Ishikawa (cell line): ENCODE measurements around the gene CARTPT.

Experiments
- CEBPB ChIP-seq: IDR thresholded peaks from 2 replicates; pipeline ENCODE4 v1.6.1; 2012
- CREB1 ChIP-seq: IDR thresholded peaks from 2 replicates; pipeline ENCODE4 v1.6.1; 2012; ENCODE audit warnings: low read depth
- EGR1 ChIP-seq: IDR thresholded peaks from 2 replicates; pipeline ENCODE4 v1.6.1; 2012
- EP300 ChIP-seq: IDR thresholded peaks from 2 replicates; pipeline ENCODE4 v1.6.1; 2012; ENCODE audit warnings: borderline replicate concordance
- FOXM1 ChIP-seq: IDR thresholded peaks from 2 replicates; pipeline ENCODE4 v1.6.1; 2012; ENCODE audit warnings: low read depth, borderline replicate concordance
- NFIC ChIP-seq: IDR thresholded peaks from 2 replicates; pipeline ENCODE4 v1.6.1; 2012
- RAD21 ChIP-seq: IDR thresholded peaks from 2 replicates; pipeline ENCODE4 v1.6.1; 2012; ENCODE audit warnings: low read depth
- TAF1 ChIP-seq: IDR thresholded peaks from 2 replicates; pipeline ENCODE4 v1.6.1; 2012; ENCODE audit warnings: low read depth, mild to moderate bottlenecking
- TCF12 ChIP-seq: IDR thresholded peaks from 2 replicates; pipeline ENCODE4 v1.6.1; 2012; ENCODE audit warnings: low read depth
- TEAD4 ChIP-seq: IDR thresholded peaks from 2 replicates; pipeline ENCODE4 v1.6.1; 2012
- YY1 ChIP-seq: IDR thresholded peaks from 2 replicates; pipeline ENCODE4 v1.6.1; 2012; ENCODE audit warnings: low read depth
- ZBTB7A ChIP-seq: IDR thresholded peaks from 2 replicates; pipeline ENCODE4 v1.6.1; 2012; ENCODE audit warnings: low read depth
- TF ChIP-seq, protein P1 (sequence below): IDR thresholded peaks from 2 replicates; pipeline ENCODE4 v1.6.1; 2012
- TF ChIP-seq, protein P2 (sequence below): IDR thresholded peaks from 2 replicates; pipeline ENCODE4 v1.6.1; 2012
- TF ChIP-seq, protein P3 (sequence below): IDR thresholded peaks from 2 replicates; pipeline ENCODE4 v1.6.1; 2012; ENCODE audit warnings: low read depth, mild to moderate bottlenecking

Gene CARTPT

DNA sequence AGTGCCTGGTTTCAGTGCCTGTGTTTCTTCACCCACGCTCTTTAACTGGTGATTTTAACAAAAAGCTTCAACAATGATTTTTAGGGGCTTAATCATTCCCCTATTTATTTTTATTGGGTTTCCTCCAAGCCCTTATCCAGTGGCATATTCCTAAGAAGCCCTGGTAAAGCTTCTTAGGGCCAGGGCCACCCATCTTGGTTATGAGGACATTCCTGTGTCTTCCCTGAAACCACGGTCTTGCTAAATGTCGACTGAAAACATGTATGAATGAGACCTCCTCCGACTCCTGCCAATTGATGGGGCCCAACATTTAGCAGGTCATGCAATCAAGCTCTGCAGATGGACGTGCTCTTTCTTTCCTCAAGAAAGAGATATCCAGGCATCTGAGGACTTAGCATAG lies 13.7 kb upstream of the CARTPT start:
- TF ChIP-seq CEBPB (no peak), RAD21 (no peak), TCF12 (no peak), EGR1 (no peak), FOXM1 (no peak), EP300 (no peak), TEAD4 (no peak), YY1 (no peak), NFIC (no peak), CREB1 (no peak), ZBTB7A (no peak), TAF1 (no peak)
- TF ChIP-seq, protein P1, sequence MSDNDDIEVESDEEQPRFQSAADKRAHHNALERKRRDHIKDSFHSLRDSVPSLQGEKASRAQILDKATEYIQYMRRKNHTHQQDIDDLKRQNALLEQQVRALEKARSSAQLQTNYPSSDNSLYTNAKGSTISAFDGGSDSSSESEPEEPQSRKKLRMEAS = no peak
- TF ChIP-seq, protein P2, sequence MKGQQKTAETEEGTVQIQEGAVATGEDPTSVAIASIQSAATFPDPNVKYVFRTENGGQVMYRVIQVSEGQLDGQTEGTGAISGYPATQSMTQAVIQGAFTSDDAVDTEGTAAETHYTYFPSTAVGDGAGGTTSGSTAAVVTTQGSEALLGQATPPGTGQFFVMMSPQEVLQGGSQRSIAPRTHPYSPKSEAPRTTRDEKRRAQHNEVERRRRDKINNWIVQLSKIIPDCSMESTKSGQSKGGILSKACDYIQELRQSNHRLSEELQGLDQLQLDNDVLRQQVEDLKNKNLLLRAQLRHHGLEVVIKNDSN = no peak
- TF ChIP-seq, protein P3, sequence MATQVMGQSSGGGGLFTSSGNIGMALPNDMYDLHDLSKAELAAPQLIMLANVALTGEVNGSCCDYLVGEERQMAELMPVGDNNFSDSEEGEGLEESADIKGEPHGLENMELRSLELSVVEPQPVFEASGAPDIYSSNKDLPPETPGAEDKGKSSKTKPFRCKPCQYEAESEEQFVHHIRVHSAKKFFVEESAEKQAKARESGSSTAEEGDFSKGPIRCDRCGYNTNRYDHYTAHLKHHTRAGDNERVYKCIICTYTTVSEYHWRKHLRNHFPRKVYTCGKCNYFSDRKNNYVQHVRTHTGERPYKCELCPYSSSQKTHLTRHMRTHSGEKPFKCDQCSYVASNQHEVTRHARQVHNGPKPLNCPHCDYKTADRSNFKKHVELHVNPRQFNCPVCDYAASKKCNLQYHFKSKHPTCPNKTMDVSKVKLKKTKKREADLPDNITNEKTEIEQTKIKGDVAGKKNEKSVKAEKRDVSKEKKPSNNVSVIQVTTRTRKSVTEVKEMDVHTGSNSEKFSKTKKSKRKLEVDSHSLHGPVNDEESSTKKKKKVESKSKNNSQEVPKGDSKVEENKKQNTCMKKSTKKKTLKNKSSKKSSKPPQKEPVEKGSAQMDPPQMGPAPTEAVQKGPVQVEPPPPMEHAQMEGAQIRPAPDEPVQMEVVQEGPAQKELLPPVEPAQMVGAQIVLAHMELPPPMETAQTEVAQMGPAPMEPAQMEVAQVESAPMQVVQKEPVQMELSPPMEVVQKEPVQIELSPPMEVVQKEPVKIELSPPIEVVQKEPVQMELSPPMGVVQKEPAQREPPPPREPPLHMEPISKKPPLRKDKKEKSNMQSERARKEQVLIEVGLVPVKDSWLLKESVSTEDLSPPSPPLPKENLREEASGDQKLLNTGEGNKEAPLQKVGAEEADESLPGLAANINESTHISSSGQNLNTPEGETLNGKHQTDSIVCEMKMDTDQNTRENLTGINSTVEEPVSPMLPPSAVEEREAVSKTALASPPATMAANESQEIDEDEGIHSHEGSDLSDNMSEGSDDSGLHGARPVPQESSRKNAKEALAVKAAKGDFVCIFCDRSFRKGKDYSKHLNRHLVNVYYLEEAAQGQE = no peak

DNA sequence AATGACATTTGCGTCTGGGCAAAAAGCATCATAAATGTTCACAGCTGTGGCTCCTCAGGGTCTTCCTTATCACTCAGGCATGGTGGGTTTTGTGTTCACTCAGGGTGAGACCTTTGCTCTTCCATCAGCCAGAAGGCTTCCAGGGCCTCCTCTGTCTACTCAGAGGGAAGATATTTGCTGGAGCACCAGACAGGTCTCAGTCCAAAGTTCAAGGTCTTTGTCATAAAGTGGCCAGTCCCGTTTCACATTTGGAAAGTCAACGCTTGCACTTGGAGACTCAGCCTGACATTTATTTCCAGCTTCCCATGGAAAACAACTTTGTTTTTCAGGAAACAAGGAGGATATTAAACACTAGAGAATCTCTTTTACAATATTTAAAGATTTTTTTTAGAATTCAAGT lies 12.2 kb upstream of the CARTPT start:
- TF ChIP-seq CEBPB = no peak
- TF ChIP-seq, protein P1 = no peak
- TF ChIP-seq CREB1 = no peak
- TF ChIP-seq YY1 = no peak
- TF ChIP-seq, protein P3 = no peak
- no peak for TF ChIP-seq NFIC
- TF ChIP-seq, protein P2 = no peak
- TF ChIP-seq TAF1 = no peak
- no peak for TF ChIP-seq TCF12
- TF ChIP-seq RAD21 = no peak
- no peak for TF ChIP-seq ZBTB7A
- no peak for TF ChIP-seq EGR1

DNA sequence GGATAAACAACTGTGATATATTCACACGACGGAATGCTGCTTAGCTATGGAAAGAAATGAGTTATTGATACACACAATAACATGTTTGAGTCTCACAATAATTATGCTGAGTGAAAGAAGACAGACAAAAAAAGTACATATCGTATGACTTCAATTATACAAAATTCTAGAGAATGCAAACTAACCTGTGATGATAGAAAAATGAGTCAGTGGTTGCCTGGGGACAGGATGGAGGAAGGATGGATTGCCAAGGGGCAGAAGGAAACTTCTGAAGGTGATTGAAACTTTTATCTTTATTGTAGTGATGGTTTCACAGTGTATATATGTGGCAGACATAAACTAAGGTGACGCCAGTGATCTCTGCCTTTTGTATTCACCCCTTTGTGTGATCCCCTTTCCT lies 7.5 kb upstream of the CARTPT start:
- TF ChIP-seq EGR1 (no peak), YY1 (no peak), ZBTB7A (no peak), RAD21 (no peak)
- TF ChIP-seq, protein P1 = no peak

DNA sequence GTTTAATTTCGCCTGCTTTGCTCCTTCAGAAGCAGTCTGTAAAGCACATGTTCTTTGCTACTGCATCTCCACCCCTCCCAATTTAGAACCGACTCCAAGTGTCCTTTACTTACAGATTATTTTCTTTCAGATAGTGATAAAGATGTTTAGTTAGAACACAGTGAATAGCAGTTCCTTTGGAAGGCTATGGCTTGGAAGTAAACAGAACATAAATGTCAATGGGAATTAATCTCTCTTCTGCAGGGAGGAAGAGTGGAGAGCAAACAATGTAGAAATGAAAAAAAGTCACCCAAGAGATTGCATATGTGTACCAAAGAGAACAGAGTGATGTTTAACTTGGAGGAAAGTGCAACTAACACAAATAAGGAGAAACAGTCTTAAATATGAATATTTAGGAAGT lies 4.2 kb upstream of the CARTPT start:
- no peak for TF ChIP-seq CREB1
- TF ChIP-seq EGR1 = no peak
- TF ChIP-seq, protein P1 = no peak
- no peak for TF ChIP-seq FOXM1
- TF ChIP-seq TCF12 = no peak
- TF ChIP-seq ZBTB7A = no peak
- no peak for TF ChIP-seq EP300
- TF ChIP-seq, protein P2 = no peak
- no peak for TF ChIP-seq RAD21
- TF ChIP-seq, protein P3 = no peak
- no peak for TF ChIP-seq TEAD4
- no peak for TF ChIP-seq CEBPB
- TF ChIP-seq TAF1 = no peak
- TF ChIP-seq YY1 = no peak
- TF ChIP-seq NFIC = no peak
